GM19468 (cell line): Measurements from ENCODE around the gene RELA.
"Not testable (repeated sequence)": the region's sequence is repeated elsewhere in the genome, so short reads cannot be mapped to it uniquely, and the experiment has no call there.

ENCODE experiments used
- ATAC-seq: cut with Tn5 transposase; IDR thresholded peaks from one replicate; pipeline ENCODE4 v1.9.1; 2021; ENCODE audit warnings: mild to moderate bottlenecking, moderate library complexity, moderate number of reproducible peaks; ENCODE audit not compliant: unreplicated experiment; ENCODE audit errors: extremely low read depth

The RELA gene

GRCh38 chr11:65650547-65651338 lies 12.0 kb downstream of the RELA start:
- no peak for ATAC-seq

GRCh38 chr11:65649656-65650546 lies 12.8 kb downstream of the RELA start:
- no peak for ATAC-seq

- no peak for ATAC-seq
These were observed 13.7 kb downstream of the RELA start for GRCh38 chr11:65648997-65649493.

- ATAC-seq: no peak
These were observed 15.6 kb downstream of the RELA start for GRCh38 chr11:65646958-65647701.

- no peak for ATAC-seq
These were observed 16.3 kb downstream of the RELA start for GRCh38 chr11:65646288-65646957.

GRCh38 chr11:65645710-65646109 lies 17.0 kb downstream of the RELA start:
- no peak for ATAC-seq

- ATAC-seq: no peak
These were observed 17.9 kb downstream of the RELA start for GRCh38 chr11:65644837-65645236.

GRCh38 chr11:65643971-65644370 lies 18.7 kb downstream of the RELA start:
- no peak for ATAC-seq

- no peak for ATAC-seq
These were observed 20.6 kb downstream of the RELA start for GRCh38 chr11:65642014-65642671.

GRCh38 chr11:65641297-65642013 lies 21.3 kb downstream of the RELA start:
- no peak for ATAC-seq

GRCh38 chr11:65640483-65641296 lies 22.0 kb downstream of the RELA start:
- ATAC-seq: no peak

- no peak for ATAC-seq
These were observed 22.9 kb downstream of the RELA start for GRCh38 chr11:65639623-65640482.

- ATAC-seq: not testable (repeated sequence)
These were observed 23.5 kb downstream of the RELA start for GRCh38 chr11:65639228-65639597.

- ATAC-seq: no peak
These were observed 24.8 kb downstream of the RELA start, which contains the start of gene SIPA1 for GRCh38 chr11:65637794-65638419. SIPA1 (plus strand) TSS chr11:65638101; CDS start chr11:65640922, 2,821 bp downstream.

GRCh38 chr11:65637032-65637557 lies 25.6 kb downstream of the RELA start:
- ATAC-seq: no peak
